HG02798 (cell line): ENCODE measurements around the gene SEMA4D.
"Not testable (repeated sequence)": the region's sequence is repeated elsewhere in the genome, so short reads cannot be mapped to it uniquely, and the experiment has no call there.

Experiments used
- ATAC-seq: cut with Tn5 transposase; IDR thresholded peaks from one replicate; pipeline ENCODE4 v1.9.1; 2021; ENCODE audit warnings: mild to moderate bottlenecking; ENCODE audit not compliant: unreplicated experiment, poor library complexity

Gene SEMA4D

GRCh38 chr9:89378541-89378940, 119.4 kb downstream of the SEMA4D start:
- no peak for ATAC-seq

DNA sequence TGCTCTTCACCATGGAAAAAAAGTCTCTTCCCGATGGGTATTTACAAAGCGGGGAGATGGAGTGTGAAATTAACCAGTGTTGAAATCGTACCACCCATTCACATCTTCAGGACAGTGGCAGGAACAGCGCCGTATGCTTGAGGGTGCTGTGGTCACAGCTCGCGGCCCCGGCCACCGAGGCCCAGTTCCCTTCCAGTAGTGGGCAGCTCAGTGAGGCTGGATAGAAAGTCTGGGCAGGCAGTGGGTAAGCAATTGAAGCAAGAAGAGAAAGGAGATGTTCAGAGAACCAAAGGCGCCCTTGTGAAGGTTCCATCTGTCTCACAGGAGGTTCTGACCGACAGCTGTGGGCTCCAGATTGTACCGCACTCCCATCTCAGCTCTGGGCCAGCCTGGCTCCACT, 120.5 kb downstream of the SEMA4D start:
- no peak for ATAC-seq

DNA sequence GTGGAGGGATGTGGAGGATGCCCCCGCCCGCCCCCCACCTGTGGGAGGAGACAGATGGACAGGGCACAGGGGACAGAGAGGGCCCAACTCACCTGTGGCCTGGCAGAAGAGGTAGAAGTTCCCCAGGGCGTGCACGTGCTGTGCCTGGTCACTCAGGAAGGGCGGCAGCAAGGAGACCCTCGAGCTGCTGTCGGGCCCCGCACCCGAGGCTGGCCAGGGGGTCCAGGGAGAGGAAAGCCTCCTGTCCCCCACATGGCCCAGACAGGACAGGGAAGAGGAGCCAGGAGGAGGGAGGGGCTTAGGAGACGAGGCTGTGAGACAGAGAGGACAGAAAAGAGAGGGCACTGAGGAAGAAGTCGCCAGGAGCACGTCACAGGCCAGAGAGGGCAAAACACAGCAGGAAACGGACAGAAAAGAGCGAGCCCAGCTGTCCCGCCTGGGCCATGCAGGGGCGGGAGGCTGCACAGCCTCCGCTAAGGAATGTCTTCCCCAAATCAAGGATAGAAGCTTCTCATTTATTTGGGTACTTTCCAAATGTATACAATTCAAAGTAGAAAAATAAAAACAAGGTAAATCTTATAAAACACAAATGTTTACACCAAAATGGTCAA, 121.1 kb downstream of the SEMA4D start:
- ATAC-seq, result no peak

- no peak for ATAC-seq
Observed at GRCh38 chr9:89376286-89376685, 121.6 kb downstream of the SEMA4D start.

DNA sequence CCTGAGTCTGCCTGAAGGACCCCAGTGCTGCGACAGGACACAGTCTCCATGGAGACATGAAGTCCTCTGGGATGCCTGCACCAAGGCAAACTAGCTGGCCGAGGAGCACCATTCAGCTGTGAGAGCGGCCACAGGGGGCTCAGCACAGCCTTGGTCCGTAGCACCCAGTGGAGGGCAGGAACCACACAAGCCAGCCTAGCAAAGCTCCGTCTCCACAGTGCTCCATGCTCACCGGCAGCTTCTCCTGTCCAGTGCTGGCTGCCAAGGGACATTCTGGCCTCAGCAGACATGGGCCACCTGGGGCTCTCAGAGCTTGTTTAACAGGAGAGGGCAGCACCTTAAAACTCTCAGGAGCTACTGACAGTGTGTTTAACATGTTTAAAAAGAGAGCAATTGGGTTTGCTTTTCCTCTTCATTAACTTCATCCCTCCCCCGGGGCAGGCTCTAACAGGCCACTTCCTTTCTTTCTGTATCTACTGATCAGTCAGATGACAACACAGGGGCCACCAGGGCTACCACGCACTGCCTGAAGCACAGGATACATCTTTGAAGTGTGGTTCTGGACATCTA, 122.6 kb downstream of the SEMA4D start:
- ATAC-seq, result peak; percentile 59

GRCh38 chr9:89374176-89374575, 123.7 kb downstream of the SEMA4D start:
- no peak for ATAC-seq

DNA sequence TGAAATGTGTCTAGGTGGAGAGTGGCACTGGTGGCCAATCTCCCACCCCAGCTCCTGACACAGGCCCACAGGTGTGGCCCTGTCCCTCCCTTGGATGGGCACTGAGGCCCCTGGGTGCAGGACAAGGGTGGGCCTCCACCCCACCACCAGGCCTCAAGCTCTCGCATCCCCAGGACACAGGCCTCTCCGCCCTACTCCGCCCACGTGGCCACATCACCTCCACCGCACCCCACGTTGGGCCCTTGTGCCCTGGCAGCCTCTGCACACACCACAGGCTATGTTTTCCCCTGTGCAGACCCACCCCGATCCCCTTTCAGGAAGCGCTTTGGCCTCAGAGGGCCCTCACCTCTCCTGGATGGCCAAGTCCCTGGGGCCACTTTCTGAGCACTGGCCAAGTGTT, 124.9 kb downstream of the SEMA4D start:
- ATAC-seq, result no peak

GRCh38 chr9:89372230-89372816, 125.6 kb downstream of the SEMA4D start:
- ATAC-seq, result no peak

- ATAC-seq, result not testable (repeated sequence)
Observed at GRCh38 chr9:89371791-89372190, 126.1 kb downstream of the SEMA4D start.

DNA sequence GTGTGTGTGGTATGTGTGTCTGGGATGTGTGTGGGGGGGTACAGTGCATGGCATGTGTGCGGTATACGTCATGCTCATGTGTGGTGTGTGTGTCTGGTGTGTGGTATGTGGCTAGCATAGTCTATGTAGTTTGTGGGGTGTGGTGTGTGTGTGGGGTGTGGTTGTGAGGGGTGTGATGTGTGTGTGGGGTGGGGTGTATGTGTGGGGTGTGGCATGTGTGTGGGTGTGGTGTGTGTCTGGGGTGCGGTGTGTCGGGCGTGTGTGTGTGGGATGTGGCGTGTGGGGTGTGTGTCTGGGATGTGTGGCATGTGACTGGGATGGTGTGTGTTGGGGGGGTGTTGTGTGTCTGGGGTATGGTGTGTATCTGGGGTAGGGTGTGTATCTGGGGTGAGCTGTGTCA, 127.3 kb downstream of the SEMA4D start:
- no peak for ATAC-seq

GRCh38 chr9:89368978-89369377, 128.9 kb downstream of the SEMA4D start:
- ATAC-seq, result no peak

DNA sequence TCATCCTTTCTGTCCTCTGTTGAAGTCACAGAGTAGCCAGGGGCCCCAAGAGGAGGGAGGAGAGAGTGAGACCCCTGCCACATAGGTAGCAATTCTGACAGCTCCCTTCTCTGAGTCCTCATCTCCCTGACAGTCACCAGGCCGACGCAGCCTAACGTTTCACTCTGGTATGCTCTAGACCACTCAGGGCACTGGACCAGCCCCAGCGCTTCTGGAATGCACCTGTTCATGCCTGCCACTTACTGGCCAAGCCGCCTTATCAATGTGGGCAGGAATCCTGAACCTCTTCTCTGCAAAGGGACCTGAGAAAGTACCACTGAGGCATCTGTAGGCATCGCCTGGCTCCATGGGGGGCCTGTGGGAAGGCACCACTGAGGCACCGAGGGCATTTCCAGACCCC, 129.4 kb downstream of the SEMA4D start:
- no peak for ATAC-seq

- no peak for ATAC-seq
Observed at GRCh38 chr9:89367726-89368437, 130.0 kb downstream of the SEMA4D start.

DNA sequence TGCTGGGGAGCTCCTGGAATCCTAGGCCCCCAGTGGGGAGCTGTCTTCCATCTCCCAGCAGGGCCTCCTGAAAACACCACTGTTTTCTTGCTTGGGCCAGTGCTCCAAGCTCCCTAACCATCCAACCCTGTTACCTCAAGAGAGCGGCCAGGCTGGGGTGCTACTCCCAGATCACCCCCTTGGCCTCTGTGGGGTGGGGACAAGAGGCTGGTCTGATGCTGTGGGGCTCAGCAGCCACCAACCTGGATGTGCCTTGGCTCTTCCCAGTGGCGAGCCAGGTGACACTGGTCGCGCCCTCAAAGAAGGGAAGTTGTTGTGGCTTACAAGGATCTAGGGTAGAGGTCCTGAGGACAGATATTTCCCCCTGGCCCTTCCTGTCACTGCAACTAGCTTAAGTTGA, 130.6 kb downstream of the SEMA4D start:
- no peak for ATAC-seq

GRCh38 chr9:89366711-89367110, 131.2 kb downstream of the SEMA4D start:
- no peak for ATAC-seq

GRCh38 chr9:89365532-89365912, 132.4 kb downstream of the SEMA4D start:
- no peak for ATAC-seq

- ATAC-seq, result no peak
Observed at GRCh38 chr9:89364666-89365531, 133.0 kb downstream of the SEMA4D start.

DNA sequence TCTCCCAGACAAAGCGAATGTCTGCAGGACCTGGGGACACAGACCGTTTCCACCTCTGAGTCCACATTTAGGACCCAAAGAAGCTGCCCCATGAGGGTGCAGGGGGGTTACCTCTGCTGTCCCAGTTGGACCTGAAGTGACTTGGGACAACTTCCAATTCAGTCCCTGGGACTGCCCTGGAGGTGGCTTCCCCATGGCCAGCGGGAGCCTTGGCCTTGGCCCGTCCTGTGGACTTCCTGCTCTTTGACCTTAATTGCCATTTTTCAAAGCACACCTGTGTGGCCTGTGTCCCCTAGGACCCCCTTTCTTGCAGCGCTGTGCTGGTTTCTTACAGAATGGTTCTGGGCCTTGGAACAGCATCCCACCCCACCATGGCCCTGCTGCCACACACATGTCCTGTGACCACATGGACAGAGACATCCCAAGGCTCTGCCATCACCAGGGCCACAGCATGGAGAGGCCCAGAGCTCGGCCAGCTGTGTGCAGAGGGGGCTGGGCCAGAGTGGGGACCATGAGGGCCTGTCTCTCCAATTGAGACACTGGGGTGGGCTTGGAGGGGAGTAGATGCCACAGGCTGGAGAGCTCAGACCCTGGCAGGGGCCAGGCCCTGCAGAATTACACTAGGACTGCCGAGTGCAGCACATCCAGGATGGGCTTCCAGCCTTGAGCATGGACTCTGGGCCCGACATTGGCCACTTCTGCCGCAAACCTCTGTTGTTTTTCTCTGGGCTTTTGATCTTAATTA, 133.8 kb downstream of the SEMA4D start:
- ATAC-seq, result no peak

GRCh38 chr9:89363311-89363670, 134.6 kb downstream of the SEMA4D start:
- no peak for ATAC-seq
